ENCODE results near the gene CROCC2.

Gene CROCC2

GRCh38 chr2:240929364-240930095 lies 23.4 kb downstream of the CROCC2 start:
- no peak overlapping the region for H3K27ac ChIP-seq (ENCODE audit: low read length)
- H3K36me3 ChIP-seq (ENCODE audit: control insufficient read depth in 1 of 2, insufficient read depth in 2 of 2, low read length in 2 of 2), result no peaks in the 10 kb centered on the region
- H3K4me3 ChIP-seq (ENCODE audit: low read depth in 1 of 2, low read length in 2 of 2), result no peak overlapping the region
- no peaks in the 10 kb centered on the region for H3K4me1 ChIP-seq (ENCODE audit: control insufficient read depth in 1 of 2, insufficient read depth in 2 of 2, low read length in 2 of 2)
- no peaks in the 10 kb centered on the region for H3K9me3 ChIP-seq (ENCODE audit: control insufficient read depth in 1 of 2, low read length in 2 of 2)
- no peaks in the 10 kb centered on the region for H3K27me3 ChIP-seq (ENCODE audit: low read depth, low read length)

GRCh38 chr2:240930096-240930630 lies 24.0 kb downstream of the CROCC2 start:
- H3K9me3 ChIP-seq (ENCODE audit: control insufficient read depth in 1 of 2, low read length in 2 of 2), result no peaks in the 10 kb centered on the region
- H3K27ac ChIP-seq (ENCODE audit: low read length), result no peak overlapping the region
- H3K27me3 ChIP-seq (ENCODE audit: low read depth, low read length), result no peaks in the 10 kb centered on the region
- H3K4me3 ChIP-seq (ENCODE audit: low read depth in 1 of 2, low read length in 2 of 2), result no peak overlapping the region
- no peaks in the 10 kb centered on the region for H3K36me3 ChIP-seq (ENCODE audit: control insufficient read depth in 1 of 2, insufficient read depth in 2 of 2, low read length in 2 of 2)
- no peaks in the 10 kb centered on the region for H3K4me1 ChIP-seq (ENCODE audit: control insufficient read depth in 1 of 2, insufficient read depth in 2 of 2, low read length in 2 of 2)

- Histone ChIP-seq H3K4me3 (ENCODE audit: low read depth in 1 of 2, low read length in 2 of 2) (no peak overlapping the region), H3K27ac (ENCODE audit: low read length) (no peak overlapping the region), H3K4me1 (ENCODE audit: control insufficient read depth in 1 of 2, insufficient read depth in 2 of 2, low read length in 2 of 2) (no peaks in the 10 kb centered on the region)
These were observed 24.6 kb downstream of the CROCC2 start for GRCh38 chr2:240930631-240931318.

GRCh38 chr2:240931319-240931949 lies 25.3 kb downstream of the CROCC2 start:
- Histone ChIP-seq H3K27me3 (ENCODE audit: low read depth, low read length) (no peaks in the 10 kb centered on the region), H3K27ac (ENCODE audit: low read length) (no peak overlapping the region)

More at GRCh38 chr2:240930631-240931318, 24.6 kb downstream of the CROCC2 start:
- Histone ChIP-seq H3K9me3 (ENCODE audit: control insufficient read depth in 1 of 2, low read length in 2 of 2) (no peaks in the 10 kb centered on the region), H3K36me3 (ENCODE audit: control insufficient read depth in 1 of 2, insufficient read depth in 2 of 2, low read length in 2 of 2) (no peaks in the 10 kb centered on the region), H3K27me3 (ENCODE audit: low read depth, low read length) (no peaks in the 10 kb centered on the region)

DNA sequence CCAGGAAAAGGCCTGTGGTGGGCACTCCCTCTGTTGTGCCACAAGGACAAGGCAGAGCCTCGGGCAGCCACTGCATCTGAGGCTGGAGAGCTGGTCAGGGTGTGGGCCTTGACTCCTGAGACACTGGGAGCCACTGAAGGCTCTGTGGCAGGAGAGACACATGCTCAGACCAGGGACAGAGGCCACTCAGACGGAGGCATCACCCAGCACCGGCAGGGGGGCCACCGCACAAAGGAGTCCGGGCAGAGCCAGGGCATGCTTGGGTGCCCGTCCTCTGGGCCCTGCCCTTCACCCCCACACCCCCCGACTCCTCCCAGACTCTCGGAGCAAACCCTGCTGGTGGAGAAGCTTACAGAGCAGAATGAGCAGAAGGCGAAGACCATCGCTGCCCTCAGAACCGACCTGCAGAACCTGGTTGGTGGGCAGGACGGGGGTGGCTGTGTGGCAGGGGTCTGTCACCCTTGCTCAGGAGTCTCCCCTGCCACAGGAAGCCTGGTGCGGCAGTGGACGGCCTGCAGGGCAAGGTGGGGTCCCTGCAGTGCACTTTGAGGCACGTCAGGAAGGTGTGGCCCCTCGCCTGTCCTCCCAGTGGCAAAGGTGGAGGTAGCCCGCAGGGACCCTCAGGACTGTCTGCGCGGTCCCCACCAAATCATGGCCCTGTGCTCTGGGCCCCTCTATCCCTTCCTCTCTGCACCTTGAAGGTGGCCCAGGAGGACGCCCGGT lies 26.0 kb downstream of the CROCC2 start:
- Histone ChIP-seq H3K9me3 (ENCODE audit: control insufficient read depth in 1 of 2, low read length in 2 of 2) (peaks cover 0 to 9% of the 10 kb centered on the region in 2 donors), H3K4me1 (ENCODE audit: control insufficient read depth in 1 of 2, insufficient read depth in 2 of 2, low read length in 2 of 2) (no peaks in the 10 kb centered on the region), H3K27ac (ENCODE audit: low read length) (no peak overlapping the region), H3K36me3 (ENCODE audit: control insufficient read depth in 1 of 2, insufficient read depth in 2 of 2, low read length in 2 of 2) (no peaks in the 10 kb centered on the region), H3K4me3 (ENCODE audit: low read depth in 1 of 2, low read length in 2 of 2) (no peak overlapping the region), H3K27me3 (ENCODE audit: low read depth, low read length) (no peaks in the 10 kb centered on the region)

More at GRCh38 chr2:240931319-240931949, 25.3 kb downstream of the CROCC2 start:
- H3K4me3 ChIP-seq (ENCODE audit: low read depth in 1 of 2, low read length in 2 of 2), result no peak overlapping the region
- H3K36me3 ChIP-seq (ENCODE audit: control insufficient read depth in 1 of 2, insufficient read depth in 2 of 2, low read length in 2 of 2), result no peaks in the 10 kb centered on the region
- peaks cover 0 to 4% of the 10 kb centered on the region in 2 donors for H3K9me3 ChIP-seq (ENCODE audit: control insufficient read depth in 1 of 2, low read length in 2 of 2)
- H3K4me1 ChIP-seq (ENCODE audit: control insufficient read depth in 1 of 2, insufficient read depth in 2 of 2, low read length in 2 of 2), result no peaks in the 10 kb centered on the region

DNA sequence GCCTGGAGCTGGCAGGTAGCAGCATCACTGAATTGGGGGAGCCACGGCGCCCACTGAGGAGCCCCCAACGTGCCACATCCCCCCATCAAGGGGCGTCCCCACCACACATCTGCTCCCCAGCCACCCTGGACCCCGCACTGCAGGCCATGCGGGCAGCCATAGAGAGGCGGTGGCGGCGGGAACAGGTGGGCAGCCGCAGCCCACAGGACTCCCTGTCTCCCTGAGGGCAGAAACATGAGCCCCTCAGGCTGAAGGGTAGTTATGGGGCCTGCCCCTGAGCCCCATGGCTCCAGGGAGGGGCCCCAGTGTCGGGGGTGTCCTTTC lies 26.6 kb downstream of the CROCC2 start:
- Histone ChIP-seq H3K27me3 (ENCODE audit: low read depth, low read length) (no peaks in the 10 kb centered on the region), H3K27ac (ENCODE audit: low read length) (no peak overlapping the region), H3K4me3 (ENCODE audit: low read depth in 1 of 2, low read length in 2 of 2) (no peak overlapping the region), H3K36me3 (ENCODE audit: control insufficient read depth in 1 of 2, insufficient read depth in 2 of 2, low read length in 2 of 2) (no peaks in the 10 kb centered on the region), H3K9me3 (ENCODE audit: control insufficient read depth in 1 of 2, low read length in 2 of 2) (peaks cover 0 to 12% of the 10 kb centered on the region in 2 donors), H3K4me1 (ENCODE audit: control insufficient read depth in 1 of 2, insufficient read depth in 2 of 2, low read length in 2 of 2) (no peaks in the 10 kb centered on the region)

DNA sequence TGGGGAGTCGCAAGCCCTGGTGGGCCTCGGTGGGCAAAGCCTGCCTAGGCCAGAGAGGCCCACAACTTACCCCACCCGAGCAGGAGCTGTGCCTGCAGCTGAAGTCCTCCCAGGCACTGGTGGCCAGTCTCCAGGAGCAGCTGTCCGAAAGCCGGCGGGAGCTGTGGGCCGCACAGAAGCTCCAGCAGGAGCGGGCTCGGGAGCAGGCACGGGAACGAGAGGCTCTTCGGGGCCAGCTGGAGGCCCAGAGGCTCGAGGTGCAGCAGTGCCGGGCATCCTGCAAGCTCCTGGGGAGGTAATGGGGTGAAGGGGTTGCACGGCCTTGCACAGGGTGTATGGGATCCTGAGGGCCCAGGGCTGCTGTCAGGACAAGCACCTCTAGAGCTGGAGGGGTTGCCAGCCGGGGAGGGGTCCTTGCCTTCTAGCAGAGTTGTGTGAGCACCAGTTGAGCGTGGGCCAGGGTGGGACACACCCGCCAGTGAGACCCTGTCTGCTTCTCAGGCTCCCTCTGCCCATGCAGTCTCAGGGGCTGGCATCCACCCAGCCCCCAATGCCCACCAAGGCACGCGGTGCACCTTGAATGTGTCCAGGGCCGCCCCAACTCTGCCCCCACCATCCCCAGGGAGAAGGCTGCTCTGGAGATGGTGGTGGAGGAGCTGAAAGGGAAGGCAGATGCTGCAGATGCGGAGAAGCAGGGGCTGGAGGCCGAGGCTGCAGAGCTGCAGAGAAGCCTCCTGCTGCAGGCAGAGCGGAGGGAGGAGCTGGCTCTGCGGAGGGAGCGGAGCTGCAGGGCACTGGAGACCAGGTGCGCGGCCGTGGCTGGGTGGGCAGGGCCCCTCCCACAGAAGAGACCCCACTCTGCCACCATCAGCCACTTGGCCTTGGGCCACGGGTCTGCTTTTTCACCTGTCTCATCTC lies 27.2 kb downstream of the CROCC2 start:
- no peaks in the 10 kb centered on the region for H3K36me3 ChIP-seq (ENCODE audit: control insufficient read depth in 1 of 2, insufficient read depth in 2 of 2, low read length in 2 of 2)
- no peak overlapping the region for H3K27ac ChIP-seq (ENCODE audit: low read length)
- peaks cover 0 to 19% of the 10 kb centered on the region in 2 donors for H3K9me3 ChIP-seq (ENCODE audit: control insufficient read depth in 1 of 2, low read length in 2 of 2)

GRCh38 chr2:240933966-240934700 lies 28.0 kb downstream of the CROCC2 start:
- Histone ChIP-seq H3K36me3 (ENCODE audit: control insufficient read depth in 1 of 2, insufficient read depth in 2 of 2, low read length in 2 of 2) (no peaks in the 10 kb centered on the region), H3K27me3 (ENCODE audit: low read depth, low read length) (no peaks in the 10 kb centered on the region), H3K9me3 (ENCODE audit: control insufficient read depth in 1 of 2, low read length in 2 of 2) (peaks cover 0 to 20% of the 10 kb centered on the region in 2 donors), H3K27ac (ENCODE audit: low read length) (no peak overlapping the region), H3K4me3 (ENCODE audit: low read depth in 1 of 2, low read length in 2 of 2) (no peak overlapping the region), H3K4me1 (ENCODE audit: control insufficient read depth in 1 of 2, insufficient read depth in 2 of 2, low read length in 2 of 2) (no peaks in the 10 kb centered on the region)

More for the DNA sequence above, 27.2 kb downstream of the CROCC2 start:
- no peaks in the 10 kb centered on the region for H3K4me1 ChIP-seq (ENCODE audit: control insufficient read depth in 1 of 2, insufficient read depth in 2 of 2, low read length in 2 of 2)
- H3K27me3 ChIP-seq (ENCODE audit: low read depth, low read length), result no peaks in the 10 kb centered on the region
- H3K4me3 ChIP-seq (ENCODE audit: low read depth in 1 of 2, low read length in 2 of 2), result no peak overlapping the region

DNA sequence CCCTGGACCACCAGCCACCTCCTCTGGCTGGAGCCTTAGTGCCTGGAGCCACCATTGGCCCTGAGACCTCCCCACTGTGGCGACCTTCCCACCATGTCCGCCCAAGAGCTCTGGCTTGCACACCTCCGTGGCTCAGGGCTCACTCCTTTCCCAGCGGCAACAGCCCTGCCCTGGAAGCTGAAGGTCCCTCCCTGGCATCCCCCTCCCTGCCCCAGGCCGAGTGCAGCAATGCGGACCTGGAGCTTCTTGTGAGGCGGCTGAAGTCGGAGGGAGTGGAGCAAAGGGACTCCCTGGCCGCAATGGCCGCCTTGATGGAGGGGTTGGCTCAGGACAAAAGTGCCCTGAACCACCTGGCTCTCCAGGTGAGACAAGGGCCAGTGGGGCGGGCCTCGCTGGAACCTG lies 28.6 kb downstream of the CROCC2 start:
- no peak overlapping the region for H3K27ac ChIP-seq (ENCODE audit: low read length)
- no peak overlapping the region for H3K4me3 ChIP-seq (ENCODE audit: low read depth in 1 of 2, low read length in 2 of 2)
- H3K36me3 ChIP-seq (ENCODE audit: control insufficient read depth in 1 of 2, insufficient read depth in 2 of 2, low read length in 2 of 2), result no peaks in the 10 kb centered on the region
- H3K4me1 ChIP-seq (ENCODE audit: control insufficient read depth in 1 of 2, insufficient read depth in 2 of 2, low read length in 2 of 2), result no peaks in the 10 kb centered on the region
- no peaks in the 10 kb centered on the region for H3K27me3 ChIP-seq (ENCODE audit: low read depth, low read length)
- H3K9me3 ChIP-seq (ENCODE audit: control insufficient read depth in 1 of 2, low read length in 2 of 2), result peaks cover 0 to 20% of the 10 kb centered on the region in 2 donors
